Measurements from ENCODE around the gene UBLCP1.
"Not testable (repeated sequence)": the region's sequence is repeated elsewhere in the genome, so short reads cannot be mapped to it uniquely, and the experiment has no call there.

UBLCP1 gene, protein sequence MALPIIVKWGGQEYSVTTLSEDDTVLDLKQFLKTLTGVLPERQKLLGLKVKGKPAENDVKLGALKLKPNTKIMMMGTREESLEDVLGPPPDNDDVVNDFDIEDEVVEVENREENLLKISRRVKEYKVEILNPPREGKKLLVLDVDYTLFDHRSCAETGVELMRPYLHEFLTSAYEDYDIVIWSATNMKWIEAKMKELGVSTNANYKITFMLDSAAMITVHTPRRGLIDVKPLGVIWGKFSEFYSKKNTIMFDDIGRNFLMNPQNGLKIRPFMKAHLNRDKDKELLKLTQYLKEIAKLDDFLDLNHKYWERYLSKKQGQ

DNA sequence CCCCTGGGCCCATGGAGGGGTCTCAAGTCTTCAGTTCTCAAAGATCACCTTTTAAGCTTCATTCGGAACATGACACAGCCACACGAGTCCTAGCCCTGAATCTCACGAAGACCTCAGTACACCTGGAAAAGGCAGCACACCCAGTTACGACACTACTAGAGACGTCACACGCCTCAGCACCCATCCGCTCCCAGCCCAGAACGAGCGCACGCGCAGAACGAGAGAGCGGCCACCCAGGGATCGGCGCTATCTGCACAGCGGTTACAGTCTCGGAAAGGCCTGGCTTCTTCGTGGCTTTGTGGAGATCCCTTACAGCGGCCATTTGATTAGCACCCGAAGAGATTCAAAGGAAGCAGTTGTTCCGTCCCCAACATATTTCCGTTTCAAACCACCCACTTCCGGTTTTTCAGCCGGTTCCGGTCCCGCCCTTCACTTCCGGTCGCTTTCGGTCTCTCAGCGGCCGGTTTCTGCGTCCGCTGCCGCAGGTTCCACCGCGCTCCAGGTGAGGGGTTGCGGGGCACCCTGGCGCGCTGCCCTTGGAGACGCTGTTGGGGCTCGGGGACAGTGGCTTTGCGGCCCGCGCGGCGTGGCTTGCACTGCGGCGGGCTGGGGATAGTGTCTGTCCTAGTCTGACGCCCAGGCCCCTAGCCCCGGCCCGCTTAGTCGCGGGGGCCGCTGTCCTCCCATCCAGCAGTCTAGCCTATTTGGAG is at the start of gene UBLCP1:
TSS of gene UBLCP1 (plus strand) at position 432 of the 710 bp plus-strand sequence. CDS start 5,626 bp downstream, outside the sequence.
- peak; percentile 81 for DNase-seq

DNA sequence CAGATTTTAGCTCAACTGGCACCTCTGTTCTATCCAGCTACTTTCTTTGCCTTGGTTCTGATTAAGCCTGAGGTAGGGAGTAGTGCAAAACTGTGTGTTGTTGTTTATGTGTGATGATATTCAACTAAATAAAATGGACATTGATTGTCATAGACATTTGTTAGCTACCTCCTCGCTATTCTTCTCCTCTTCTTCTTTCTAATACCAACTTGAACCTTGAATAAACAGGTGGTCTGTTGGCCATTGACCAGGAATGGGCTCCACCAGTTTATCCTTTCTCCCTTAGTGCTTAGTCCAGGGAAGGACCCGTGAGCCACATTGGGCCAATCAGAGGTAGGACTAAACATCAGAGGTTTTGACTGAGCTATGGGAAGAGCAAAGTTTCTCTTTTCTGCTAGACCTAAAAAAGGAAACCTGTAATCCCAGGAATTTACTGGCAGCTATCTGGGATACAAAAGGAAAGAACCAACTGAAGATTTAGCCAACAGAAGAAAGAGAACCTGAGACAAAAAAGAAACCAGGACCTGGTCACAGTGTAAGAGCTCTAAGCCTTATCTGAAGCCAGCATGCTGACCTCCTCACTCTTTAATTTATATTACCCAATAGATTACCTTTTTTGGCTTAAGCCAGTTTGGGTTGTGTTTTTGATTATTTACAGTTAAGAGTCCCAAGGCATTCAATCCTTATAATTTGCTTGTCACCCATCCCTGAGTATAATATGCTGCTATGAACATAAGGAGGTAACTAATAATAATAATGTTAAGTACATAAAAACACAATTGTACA is 48.4 kb upstream of the UBLCP1 start:
- DNase-seq: no peak

DNA sequence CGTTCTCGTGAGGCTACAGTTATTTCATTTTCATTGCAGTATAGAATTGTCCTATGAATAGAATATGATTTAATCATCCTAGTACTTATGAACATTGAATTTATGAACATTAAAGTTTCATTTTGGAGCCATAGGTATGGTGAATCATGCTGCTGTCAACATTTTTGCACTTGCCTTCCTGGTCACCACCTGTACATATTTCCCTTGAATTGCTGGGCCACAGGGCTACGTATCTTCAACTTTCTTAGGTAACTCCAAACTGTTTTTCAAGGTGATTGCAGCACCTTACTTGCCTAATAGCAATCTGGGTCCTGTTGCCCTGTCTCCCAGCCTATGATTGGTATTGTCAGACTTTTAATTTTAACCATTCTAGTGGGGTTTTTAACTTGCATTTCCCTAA is 47.2 kb upstream of the UBLCP1 start:
- DNase-seq: no peak

DNA sequence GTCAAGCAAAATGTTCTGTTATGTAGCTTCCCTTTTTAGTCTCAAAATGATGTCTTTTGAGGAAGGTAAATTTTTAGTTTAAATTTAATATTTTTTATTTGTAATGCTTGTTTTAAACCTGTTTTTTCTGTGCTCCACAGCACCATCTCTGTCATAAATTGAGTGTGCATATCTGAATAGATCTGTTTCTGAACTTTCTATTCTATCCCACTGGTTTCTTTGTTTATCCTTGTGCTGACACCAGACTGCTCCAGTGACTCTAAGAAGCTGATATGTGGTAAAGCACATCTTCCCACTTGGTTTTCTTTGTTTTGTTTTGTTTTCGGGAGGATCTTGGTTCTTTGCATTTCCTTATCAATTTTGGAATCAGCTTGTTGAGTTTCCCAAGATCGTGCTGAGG is 46.6 kb upstream of the UBLCP1 start:
- DNase-seq: no peak

DNA sequence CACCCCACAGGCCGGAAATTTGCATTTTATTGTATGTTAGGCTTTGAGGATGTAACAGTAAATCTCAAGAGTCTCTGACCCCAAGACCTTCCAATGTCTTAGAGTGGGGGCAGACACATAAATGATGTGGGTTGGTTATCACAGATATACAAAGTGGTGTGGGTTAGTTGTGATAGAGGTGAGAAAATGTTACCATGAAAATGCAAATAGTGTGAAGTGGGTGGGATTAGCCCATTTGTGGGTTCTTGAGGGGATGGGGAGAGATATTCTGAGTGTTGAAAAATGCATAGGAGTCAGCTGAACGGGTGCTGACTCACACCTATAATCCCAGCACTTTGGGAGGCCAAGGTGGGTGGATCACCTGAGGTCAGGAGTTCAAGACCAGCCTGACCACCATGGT is 45.9 kb upstream of the UBLCP1 start:
- DNase-seq: no peak

DNA sequence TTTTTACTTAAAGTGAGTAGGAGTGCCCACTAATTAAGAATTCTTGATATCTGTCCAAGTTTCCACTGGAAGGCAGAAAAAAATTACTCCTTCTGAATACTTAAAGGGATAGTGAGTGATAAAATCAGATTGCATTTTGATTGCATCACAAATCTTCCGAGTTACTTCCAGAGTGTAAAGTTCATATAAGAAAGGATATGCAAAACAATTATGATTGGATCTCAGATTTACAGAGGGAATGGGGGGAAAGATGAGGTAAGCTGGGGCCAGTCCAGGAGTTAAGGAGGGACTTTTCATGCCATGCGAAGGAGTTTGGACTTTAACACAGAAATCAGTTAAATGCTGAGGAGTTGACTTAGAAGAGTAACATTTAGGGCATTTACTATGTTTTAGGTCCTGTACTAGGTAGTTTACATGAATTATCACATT is 44.5 kb upstream of the UBLCP1 start:
- DNase-seq: no peak

DNA sequence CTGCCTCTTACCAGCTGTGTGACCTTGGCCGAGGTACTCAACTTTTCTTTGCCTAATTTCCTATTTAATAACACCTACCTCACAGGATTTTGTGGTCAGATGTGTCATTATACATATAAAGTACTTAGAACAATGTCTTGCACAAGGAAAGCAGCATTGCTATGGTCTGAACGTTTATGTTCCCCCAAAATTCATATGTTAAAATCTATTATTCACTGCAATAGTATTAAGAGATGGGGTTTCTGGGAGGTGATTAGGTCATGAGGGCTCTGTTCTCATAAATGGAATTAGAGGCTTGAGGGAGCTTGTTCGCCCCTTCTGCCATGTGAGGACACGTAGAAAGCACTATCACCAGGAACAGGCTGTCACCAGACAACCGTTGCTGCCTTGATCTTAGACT is 42.9 kb upstream of the UBLCP1 start:
- no peak for DNase-seq

DNA sequence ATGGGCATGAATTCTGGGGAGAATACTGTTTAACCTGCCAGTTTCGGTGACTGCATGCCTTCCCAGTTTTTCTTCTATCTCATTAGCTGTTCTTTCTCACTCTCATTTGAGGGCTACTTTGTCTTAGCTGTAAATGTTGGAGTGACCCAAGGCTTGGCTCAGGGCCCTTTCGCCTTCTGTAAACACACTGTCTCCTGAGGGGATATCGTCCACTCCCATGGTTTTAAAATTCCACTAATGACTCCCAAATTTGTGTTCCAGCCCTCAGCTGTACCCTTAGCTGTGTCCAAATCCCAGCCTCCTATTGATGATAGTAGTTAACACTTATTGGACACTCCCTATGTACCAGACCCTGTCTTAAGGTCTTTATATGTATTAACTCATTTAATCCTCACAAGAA is 39.6 kb upstream of the UBLCP1 start:
- DNase-seq: no peak

DNA sequence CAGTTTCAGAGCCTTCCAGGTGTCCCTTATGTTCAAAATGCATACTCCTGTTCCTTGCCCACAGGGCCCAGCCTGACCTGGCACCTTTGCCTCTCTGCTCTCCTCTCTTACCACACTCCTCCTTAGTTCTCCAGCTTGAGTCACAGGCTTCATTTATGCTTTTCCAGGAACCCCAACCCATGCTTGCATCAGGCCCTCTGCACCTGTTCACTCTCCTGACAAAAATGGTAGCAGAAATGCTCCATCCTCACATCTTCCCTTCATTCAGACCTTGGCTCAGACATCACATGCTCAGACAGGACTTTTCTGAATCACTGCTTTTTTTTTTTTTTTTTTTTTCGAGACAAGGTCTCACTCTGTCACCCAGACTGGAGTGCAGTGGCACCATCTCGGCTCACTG is 38.6 kb upstream of the UBLCP1 start:
- no peak for DNase-seq

DNA sequence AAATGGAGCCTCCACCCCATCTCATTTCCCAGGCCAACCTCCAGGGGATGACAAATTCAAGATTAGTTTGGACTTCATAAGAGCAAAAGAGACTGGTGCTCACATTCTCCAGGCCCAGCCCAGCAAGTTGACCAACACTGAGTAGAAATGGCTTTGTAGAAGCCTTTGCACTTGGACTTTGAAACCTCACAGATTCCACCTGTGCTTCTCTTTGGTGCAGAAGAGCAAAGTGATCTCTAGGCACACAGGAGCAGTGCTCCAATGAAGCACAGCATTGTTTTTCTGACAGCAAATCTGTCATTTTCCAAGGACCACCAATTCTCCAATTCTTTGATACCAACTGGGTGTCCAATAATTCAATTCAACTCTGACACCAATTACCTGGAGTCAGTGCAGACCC is 36.6 kb upstream of the UBLCP1 start:
- no peak for DNase-seq

DNA sequence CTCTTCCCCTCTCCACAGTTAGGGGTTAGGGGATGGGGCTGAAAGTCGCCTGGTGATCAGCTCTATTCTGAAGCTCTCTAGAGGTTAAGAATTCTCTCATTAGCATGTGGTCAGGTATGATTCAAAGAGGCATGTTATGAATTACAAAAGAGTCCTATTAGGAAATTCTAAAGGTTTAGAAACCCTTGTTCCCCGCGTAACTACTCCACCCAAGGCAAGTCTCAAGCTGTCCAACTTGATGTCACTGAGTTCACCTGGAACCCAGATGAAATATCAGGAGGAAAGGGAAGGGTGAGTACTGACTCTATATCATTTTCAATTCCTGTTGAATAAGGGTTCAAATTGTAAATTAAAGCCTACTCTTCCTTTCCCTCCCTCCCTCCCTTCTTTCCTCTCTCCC is 35.6 kb upstream of the UBLCP1 start:
- DNase-seq: no peak

DNA sequence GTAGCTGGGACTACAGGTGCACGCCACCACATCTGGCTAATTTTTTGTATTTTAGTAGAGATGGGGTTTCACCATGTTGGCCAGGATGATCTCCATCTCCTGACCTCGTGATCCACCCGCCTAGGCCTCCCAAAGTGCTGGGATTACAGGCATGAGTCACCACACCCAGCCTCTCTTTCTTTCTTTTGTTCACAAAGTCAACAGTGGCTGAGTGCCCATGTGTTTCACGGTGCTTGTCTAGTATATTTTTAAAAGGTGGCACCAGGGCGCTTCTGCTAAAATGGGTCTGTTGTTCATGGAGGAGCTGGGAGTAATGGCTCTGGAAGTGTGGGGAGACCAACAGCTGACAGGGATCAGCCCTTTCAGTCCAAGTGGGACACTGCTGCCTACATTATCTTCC is 35.0 kb upstream of the UBLCP1 start:
- not testable (repeated sequence) for DNase-seq

DNA sequence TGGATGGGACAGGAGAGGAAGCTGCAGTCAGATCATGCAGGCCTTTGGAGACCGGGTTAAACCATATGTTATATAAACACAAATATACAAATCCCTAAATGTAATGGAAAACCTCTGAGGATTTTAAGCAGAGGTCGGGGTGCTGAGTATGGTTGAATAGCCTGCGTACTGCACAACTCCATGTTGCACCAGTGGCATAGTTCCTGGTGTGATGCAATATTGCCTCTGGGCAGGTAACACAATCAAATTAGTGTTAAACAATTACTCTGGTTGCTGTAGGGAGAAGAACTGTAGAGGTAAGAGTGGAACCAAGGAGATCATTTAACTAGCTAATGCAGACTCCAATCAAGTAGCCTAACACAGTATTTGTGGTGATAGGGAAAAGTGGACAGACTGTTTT is 32.4 kb upstream of the UBLCP1 start:
- DNase-seq: no peak

DNA sequence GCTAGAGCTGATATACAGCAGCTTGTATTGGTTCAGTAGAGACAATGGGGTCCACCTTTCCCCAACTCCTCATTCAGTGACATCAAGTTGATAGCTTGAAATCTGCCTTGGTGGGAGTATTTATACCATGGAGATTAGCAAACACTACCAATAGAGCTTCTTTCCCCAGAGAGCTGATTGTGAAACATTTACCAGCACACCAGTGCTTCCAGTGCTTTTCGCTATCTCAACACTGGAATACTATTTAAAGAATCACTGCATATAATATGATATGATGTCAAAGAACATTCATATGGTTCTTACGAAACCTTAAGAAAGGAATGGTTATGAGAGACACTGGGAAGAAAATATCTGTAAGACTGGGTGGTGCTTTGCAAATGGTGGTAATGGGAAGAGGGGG is 31.9 kb upstream of the UBLCP1 start:
- DNase-seq: no peak

DNA sequence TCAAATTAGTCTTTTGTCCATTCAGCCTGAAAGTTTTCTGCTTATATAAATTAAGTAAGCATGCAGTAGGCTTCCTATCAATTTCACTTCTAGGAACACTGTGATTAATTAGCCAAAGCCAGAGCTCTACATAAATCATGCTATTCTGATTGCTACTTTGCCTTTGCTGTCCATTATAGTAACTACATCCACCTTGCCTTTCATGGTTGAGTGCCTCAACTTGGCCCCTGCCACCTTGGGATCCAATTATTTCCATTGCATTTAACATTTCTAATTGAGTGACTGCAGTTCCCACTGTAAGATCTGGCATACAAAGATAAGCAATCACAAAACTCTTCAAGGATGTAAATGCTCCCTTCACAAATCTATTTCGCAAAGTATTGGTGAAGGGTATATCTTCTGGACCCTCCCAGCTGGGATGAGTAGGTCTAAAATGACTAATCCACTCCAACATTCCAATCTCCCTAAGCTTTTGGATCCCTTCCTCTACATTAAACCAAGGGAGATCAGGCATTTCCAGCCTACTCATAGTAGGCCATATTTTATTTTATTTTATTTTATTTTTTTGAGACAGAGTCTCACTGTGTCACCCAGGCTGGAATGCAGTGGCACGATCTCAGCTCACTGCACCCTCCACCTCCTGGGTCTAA is 27.1 kb upstream of the UBLCP1 start:
- DNase-seq: not testable (repeated sequence)

DNA sequence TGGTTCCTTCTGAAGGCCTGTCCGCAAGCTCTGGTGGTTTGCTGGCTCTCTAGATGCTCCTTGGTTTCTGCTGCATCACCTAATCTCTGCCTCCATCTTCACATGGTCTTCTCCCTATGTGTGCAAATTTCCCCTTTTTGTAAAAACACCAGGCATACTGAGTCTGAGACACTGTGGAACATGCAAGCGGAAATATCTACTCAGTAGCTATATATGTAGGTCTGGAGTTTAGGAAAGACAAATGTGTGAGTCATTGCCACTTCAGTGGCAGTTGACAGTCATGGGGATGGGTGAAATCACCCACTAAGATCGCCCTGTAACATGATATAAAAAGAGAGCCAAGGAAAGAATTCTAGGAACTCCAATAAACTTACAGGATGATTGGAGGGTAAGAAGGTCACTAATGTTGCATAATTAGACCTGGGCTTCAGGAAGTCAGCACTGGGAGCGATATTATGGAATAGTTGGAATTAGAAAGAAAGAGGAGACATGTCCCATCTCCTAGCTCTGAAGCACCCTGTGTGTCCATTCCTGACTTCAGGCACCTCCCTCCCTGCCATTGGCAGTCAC is 22.7 kb upstream of the UBLCP1 start:
- no peak for DNase-seq

DNA sequence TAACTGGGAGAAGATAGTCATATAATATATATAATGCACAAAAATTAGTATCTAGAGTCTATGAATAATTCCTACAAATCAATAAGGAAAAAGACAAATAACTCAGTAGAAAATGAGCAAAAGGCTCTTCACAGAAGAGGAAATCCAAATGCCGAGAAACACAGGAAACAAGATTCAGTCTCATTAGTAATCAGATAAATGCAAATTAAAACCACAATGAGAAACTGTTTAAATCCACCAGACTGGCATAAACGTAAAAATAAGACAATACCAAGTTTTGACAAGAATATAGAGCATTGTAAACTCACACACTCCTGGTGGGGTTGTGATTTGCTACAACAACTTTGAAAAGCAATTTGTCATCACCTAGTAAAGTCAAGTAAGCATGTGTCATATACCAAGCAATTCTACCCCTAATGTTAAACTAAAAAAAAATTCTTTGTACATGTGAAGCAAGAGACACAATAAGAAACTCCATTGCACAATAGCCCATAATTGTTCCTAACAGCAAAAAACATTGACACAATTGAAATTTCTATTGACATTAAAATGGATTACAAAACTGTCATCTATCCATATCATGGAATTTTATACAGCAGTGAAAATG is 21.0 kb upstream of the UBLCP1 start:
- DNase-seq: no peak

DNA sequence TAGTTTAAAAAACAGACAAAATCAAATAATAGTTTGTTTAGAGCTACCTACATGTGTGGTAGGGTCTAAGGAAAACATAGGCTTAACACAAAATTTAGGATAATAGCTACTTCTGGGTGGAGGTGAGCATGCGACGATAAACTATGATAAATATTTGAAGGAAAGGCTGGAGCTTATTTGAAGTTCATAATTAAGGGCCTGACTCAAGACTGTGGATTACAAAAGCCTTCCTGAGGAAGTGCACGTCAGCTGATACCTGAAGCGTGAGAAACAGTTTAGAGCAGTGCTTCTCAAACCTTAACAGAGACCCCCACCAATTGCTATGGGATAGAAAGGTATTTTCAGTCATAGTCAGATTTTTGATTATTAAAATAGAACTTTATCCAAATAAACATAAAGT is 20.4 kb upstream of the UBLCP1 start:
- no peak for DNase-seq

DNA sequence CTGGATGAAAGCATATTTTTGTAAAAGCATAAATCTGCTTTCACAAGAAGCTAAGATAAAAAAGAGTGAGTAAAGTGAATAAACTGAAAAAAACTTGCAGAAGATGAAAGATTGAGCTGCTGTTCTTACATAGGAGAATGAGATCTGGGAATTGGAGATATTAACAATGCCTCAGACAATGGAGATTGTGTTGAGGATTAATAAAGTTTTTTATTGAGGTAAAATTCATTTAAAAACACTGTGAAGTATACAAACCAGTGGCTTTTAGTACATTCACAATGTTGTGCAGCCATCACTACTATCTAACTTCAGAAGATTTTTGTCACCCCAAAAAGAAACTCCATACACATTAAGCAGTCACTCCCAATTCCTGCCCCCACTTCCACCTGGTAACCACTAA is 19.7 kb upstream of the UBLCP1 start:
- no peak for DNase-seq

DNA sequence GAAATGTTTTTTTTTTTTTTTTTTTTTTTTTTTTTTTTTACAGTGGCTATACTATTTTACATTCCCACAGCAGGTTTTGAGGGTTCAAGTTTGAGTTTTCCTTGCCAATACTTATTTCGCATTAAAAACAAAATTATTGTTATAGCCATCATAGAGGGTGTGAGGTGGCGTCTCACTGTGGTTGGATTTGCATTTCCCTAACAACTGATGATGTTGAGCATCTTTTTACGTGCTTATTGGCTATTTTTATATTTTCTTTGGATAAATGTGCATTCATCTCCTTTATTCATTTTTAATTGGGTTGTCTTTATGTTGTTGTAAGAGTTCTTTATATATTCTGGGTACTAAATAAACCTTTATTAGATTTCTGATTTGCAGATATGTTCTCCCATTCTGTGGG is 18.9 kb upstream of the UBLCP1 start:
- DNase-seq: no peak

DNA sequence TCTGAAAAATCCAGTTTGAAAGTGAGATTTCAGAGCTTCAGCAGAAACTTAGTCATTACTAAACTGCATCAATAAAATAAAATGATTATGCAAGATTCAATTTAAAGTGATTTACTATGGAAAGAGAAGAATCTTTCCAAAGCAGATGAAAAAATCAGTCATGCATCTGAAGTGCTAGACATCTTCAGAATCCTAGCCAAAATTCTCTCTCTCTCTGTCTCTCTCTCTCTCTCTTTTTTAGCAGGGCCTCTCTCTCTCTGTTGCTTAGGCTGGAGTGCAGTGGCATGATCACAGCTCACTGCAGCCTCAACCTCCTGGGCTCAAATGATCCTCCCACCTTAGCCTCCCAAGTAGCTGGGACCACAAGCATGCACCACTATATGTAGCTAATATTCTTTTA is 18.2 kb upstream of the UBLCP1 start:
- no peak for DNase-seq

DNA sequence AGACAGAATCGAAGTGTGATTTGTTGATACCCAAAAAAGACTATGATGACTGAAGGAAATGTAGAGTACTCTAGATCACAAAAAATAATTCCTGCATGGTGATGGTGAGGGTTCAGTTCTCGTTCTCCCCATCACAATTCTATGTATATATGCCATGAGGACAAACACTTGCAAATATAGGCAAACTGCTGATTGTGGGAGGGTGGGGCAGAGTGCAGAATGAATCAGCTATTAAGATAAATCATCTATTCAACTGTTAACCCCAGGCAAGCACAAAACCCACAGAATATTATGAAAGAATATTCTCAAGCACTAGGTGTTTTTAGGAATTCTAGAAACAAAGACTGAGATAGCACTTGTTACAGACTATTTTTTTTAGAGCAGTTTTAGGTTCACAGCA is 13.9 kb upstream of the UBLCP1 start:
- DNase-seq: no peak

DNA sequence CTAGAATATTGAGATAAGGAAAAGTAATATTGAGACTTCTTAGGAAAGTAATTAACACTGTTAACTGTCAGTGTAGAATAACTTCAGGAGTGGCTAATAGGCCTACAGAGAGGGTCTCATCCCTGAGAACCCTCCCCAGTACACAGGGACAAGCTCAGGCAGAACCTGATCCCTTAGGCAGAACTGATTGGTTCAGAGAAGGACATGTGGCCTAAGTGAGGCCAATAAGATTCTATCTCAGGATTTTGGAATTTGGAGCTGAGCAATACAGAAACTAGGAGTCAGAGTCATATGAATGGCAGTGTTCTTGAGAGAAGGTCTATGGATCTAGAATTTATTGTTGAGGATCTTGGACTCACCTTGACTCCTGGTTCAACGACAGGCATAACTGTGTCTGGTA is 10.9 kb upstream of the UBLCP1 start:
- no peak for DNase-seq
